NCI-H1417 treated with DMSO at 0.1 percent for 48 hours (cell line): Measurements from ENCODE around the gene TMPRSS11B.
"Not testable (repeated sequence)": the region's sequence is repeated elsewhere in the genome, so short reads cannot be mapped to it uniquely, and the experiment has no call there.

ENCODE experiments used
- DNase-seq: peaks from one replicate; lab custom pipeline; 2025; lab: John Stamatoyannopoulos, UW

The TMPRSS11B gene

GRCh38 chr4:68245594-68245993 lies at the start of gene TMPRSS11B:
TMPRSS11B (minus strand) TSS chr4:68245694; CDS start chr4:68245558, 136 bp downstream.
- DNase-seq, result no peak

GRCh38 chr4:68291256-68291655 lies 45.8 kb upstream of the TMPRSS11B start:
- no peak for DNase-seq

- DNase-seq, result no peak
Observed at GRCh38 chr4:68288393-68288740, 42.9 kb upstream of the TMPRSS11B start.

GRCh38 chr4:68287704-68288392 lies 42.4 kb upstream of the TMPRSS11B start:
- DNase-seq, result no peak

- DNase-seq, result no peak
Observed at GRCh38 chr4:68283714-68284113, 38.2 kb upstream of the TMPRSS11B start.

- DNase-seq, result no peak
Observed at GRCh38 chr4:68283095-68283494, 37.6 kb upstream of the TMPRSS11B start.

- DNase-seq, result not testable (repeated sequence)
Observed at GRCh38 chr4:68281796-68282740, 36.6 kb upstream of the TMPRSS11B start.

GRCh38 chr4:68278029-68278428 lies 32.5 kb upstream of the TMPRSS11B start:
- DNase-seq, result no peak

GRCh38 chr4:68277627-68278026 lies 32.1 kb upstream of the TMPRSS11B start:
- no peak for DNase-seq

- DNase-seq, result no peak
Observed at GRCh38 chr4:68272860-68273259, 27.4 kb upstream of the TMPRSS11B start.

- no peak for DNase-seq
Observed at GRCh38 chr4:68272380-68272779, 26.9 kb upstream of the TMPRSS11B start.

GRCh38 chr4:68271851-68272357 lies 26.4 kb upstream of the TMPRSS11B start:
- DNase-seq, result no peak

GRCh38 chr4:68267433-68267944 lies 22.0 kb upstream of the TMPRSS11B start:
- DNase-seq, result no peak

GRCh38 chr4:68264875-68265565 lies 19.5 kb upstream of the TMPRSS11B start:
- no peak for DNase-seq

- DNase-seq, result no peak
Observed at GRCh38 chr4:68259191-68259590, 13.7 kb upstream of the TMPRSS11B start.

GRCh38 chr4:68257719-68258118 lies 12.2 kb upstream of the TMPRSS11B start:
- no peak for DNase-seq

GRCh38 chr4:68256284-68256683 lies 10.8 kb upstream of the TMPRSS11B start:
- DNase-seq, result no peak

- no peak for DNase-seq
Observed at GRCh38 chr4:68250151-68250930, 4.8 kb upstream of the TMPRSS11B start.

GRCh38 chr4:68249434-68249833 lies 3.9 kb upstream of the TMPRSS11B start:
- no peak for DNase-seq

GRCh38 chr4:68240620-68241019 lies 4.9 kb downstream of the TMPRSS11B start:
- no peak for DNase-seq

- no peak for DNase-seq
Observed at GRCh38 chr4:68228568-68228967, 16.9 kb downstream of the TMPRSS11B start.
